ENCODE results near the gene BSCL2. TPM values are rescaled to one million over a fixed set of nuclear protein-coding genes. Genes with fewer than 3 reads are reported as not detected.
A peak's percentile ranks its signal among the peaks of the same experiment; 100 is the strongest.

BSCL2 gene
- total RNA-seq, 1 experiment from 2014 or later, result 77.4 TPM

GRCh38 chr11:62716816-62717215, 9.6 kb upstream of the BSCL2 start:
- H3K36me3 Mint-ChIP-seq (ENCODE audit: insufficient read depth in 1 of 3, low read depth in 3 of 3), result peaks cover 61 to 96% (median 94%) of the 10 kb centered on the region in 3 experiments
- H3K9me3 Mint-ChIP-seq, result no peaks in the 10 kb centered on the region
- peaks cover 8 to 33% of the 10 kb centered on the region in 2 experiments; a peak in 3 of 4 replicates for H3K4me1 Mint-ChIP-seq
- no peaks in the 10 kb centered on the region for H3K27me3 ChIP-seq (ENCODE audit: insufficient read depth, low read length)
- no peak overlapping the region for H3K4me3 Mint-ChIP-seq
- no peak overlapping the region for H3K9ac ChIP-seq (ENCODE audit: extremely low read depth, insufficient read length, low read length)
- H3K4me2 ChIP-seq (ENCODE audit: insufficient read depth, insufficient read length, low read length), result no peak overlapping the region
- H3K18ac ChIP-seq (ENCODE audit: insufficient read length, low read depth, low read length), result no peak overlapping the region
- H3K79me2 ChIP-seq (ENCODE audit: insufficient read depth, low read length), result no peaks in the 10 kb centered on the region
- H3K79me1 ChIP-seq (ENCODE audit: insufficient read depth, low read depth, low read length, poor library complexity, severe bottlenecking), result peaks cover 2% of the 10 kb centered on the region
- no peak overlapping the region for H3K27ac ChIP-seq (ENCODE audit: insufficient read length, low read depth, low read length)
- no peaks in the 10 kb centered on the region for H3K4me1 ChIP-seq (ENCODE audit: insufficient read depth, low read length)
- no peak overlapping the region for H4K8ac ChIP-seq (replicated peaks; ENCODE audit: insufficient read length, low read depth, low read length)
- no peaks in the 10 kb centered on the region for H4K20me1 ChIP-seq (ENCODE audit: control insufficient read depth, insufficient read depth, insufficient read length)
- no peak overlapping the region for H3K4ac ChIP-seq (ENCODE audit: low read depth, low read length)
- no peaks in the 10 kb centered on the region for H3K27me3 Mint-ChIP-seq (ENCODE audit: low read depth)
- no peak overlapping the region for H2BK120ac ChIP-seq (ENCODE audit: low read depth, low read length, poor library complexity, severe bottlenecking)
- no peak overlapping the region for H4K5ac ChIP-seq (ENCODE audit: insufficient read length, low read depth, low read length)
- H2AFZ ChIP-seq (ENCODE audit: low read length), result no peak overlapping the region
- no peak overlapping the region for H2BK15ac ChIP-seq (ENCODE audit: low read depth, low read length)
- H3K23ac ChIP-seq (ENCODE audit: insufficient read length, low read depth, low read length), result no peak overlapping the region
- H3K14ac ChIP-seq (ENCODE audit: insufficient read depth, low read length), result no peak overlapping the region
- no peak overlapping the region for H3T11ph ChIP-seq (ENCODE audit: low read length)
- no peak overlapping the region for H2BK12ac ChIP-seq (ENCODE audit: insufficient read length, low read depth, low read length)
- TF ChIP-seq, protein P1, sequence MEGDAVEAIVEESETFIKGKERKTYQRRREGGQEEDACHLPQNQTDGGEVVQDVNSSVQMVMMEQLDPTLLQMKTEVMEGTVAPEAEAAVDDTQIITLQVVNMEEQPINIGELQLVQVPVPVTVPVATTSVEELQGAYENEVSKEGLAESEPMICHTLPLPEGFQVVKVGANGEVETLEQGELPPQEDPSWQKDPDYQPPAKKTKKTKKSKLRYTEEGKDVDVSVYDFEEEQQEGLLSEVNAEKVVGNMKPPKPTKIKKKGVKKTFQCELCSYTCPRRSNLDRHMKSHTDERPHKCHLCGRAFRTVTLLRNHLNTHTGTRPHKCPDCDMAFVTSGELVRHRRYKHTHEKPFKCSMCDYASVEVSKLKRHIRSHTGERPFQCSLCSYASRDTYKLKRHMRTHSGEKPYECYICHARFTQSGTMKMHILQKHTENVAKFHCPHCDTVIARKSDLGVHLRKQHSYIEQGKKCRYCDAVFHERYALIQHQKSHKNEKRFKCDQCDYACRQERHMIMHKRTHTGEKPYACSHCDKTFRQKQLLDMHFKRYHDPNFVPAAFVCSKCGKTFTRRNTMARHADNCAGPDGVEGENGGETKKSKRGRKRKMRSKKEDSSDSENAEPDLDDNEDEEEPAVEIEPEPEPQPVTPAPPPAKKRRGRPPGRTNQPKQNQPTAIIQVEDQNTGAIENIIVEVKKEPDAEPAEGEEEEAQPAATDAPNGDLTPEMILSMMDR (conservative IDR thresholded peaks at IDR 0.05), result no peak
- WGBS (ENCODE audit: extremely low coverage, insufficient read length, low lambda C conversion rate), result no CpG with 5 or more reads among the region's 11 CpGs
- H3K27ac Mint-ChIP-seq, result peak overlapping the region in 2 of 3 experiments; percentile 21; a peak in 3 of 7 replicates
- no peaks in the 10 kb centered on the region for H3K9me3 ChIP-seq (ENCODE audit: control insufficient read depth, low read depth, low read length)
- no peak for DNase-seq
- no peak overlapping the region for H2BK5ac ChIP-seq (ENCODE audit: insufficient read length, low read length)
- no peak overlapping the region for H2BK20ac ChIP-seq (ENCODE audit: low read depth, low read length, poor library complexity, severe bottlenecking)
- H4K91ac ChIP-seq (ENCODE audit: insufficient read length, low read depth, low read length), result no peak overlapping the region
- H2AK5ac ChIP-seq (ENCODE audit: insufficient read length, low read length), result no peak overlapping the region
- no peak overlapping the region for H3K56ac ChIP-seq (ENCODE audit: insufficient read length, low read depth, low read length)
- H3K23me2 ChIP-seq (ENCODE audit: insufficient read length, low read depth, low read length, poor library complexity, severe bottlenecking), result no peaks in the 10 kb centered on the region
